Body of pancreas (tissue), 4 donors: ENCODE results near the gene PTPRN2.

ENCODE experiments used
- POLR2A ChIP-seq, 3 donors: fragments of 450-650 bp; IDR thresholded peaks; one replicate each; pipeline ENCODE4 v1.6.1; 2016; ENCODE audit warnings: antibody characterized with exemption in 3 of 3, mild to moderate bottlenecking in 2 of 3
- TF ChIP-seq, protein P1 (sequence below), 7 experiments: fragments of 450-650 bp in 4 of 7; fragments of 200-600 bp in 3 of 7; sonication (generic) in 3 of 7; IDR thresholded peaks; one replicate each; pipeline ENCODE4 v1.5.1; 2016 to 2019; ENCODE audit warnings: antibody characterized with exemption in 7 of 7

DNA sequence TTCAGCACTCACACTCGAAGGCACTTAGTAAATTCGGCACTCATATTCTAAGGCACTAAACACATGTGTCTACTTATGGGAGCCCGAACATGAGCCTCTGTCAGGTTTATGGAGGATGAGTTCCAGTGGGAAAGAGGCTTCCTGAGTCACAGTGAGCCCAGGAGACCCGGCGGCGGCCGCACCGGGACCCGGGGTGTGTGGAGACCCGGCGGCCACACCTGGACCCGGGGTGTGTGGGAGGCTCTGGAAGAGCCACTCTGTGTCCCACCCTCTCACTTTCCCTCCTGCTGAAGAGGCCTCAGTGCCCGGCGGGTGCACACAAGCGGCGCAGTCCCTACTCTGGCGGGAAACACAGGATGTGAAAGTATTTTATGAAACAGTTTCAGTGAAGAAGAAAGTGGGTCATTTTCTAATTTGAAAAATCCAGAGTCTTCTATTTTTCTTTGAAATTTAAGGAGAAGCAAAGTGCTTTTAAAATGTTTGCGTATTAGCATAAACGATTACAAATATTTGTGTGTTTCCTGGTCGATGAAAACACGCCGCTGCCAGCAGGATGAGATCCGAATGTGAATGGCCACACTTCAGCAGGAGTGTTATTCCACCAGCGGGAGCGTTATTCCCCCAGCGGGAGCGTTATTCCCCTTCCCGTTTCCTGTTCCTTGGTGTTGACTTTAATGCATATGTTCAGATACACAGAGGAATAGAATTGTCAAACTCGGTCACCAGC lies 625.7 kb downstream of the PTPRN2 start:
- TF ChIP-seq, protein P1, sequence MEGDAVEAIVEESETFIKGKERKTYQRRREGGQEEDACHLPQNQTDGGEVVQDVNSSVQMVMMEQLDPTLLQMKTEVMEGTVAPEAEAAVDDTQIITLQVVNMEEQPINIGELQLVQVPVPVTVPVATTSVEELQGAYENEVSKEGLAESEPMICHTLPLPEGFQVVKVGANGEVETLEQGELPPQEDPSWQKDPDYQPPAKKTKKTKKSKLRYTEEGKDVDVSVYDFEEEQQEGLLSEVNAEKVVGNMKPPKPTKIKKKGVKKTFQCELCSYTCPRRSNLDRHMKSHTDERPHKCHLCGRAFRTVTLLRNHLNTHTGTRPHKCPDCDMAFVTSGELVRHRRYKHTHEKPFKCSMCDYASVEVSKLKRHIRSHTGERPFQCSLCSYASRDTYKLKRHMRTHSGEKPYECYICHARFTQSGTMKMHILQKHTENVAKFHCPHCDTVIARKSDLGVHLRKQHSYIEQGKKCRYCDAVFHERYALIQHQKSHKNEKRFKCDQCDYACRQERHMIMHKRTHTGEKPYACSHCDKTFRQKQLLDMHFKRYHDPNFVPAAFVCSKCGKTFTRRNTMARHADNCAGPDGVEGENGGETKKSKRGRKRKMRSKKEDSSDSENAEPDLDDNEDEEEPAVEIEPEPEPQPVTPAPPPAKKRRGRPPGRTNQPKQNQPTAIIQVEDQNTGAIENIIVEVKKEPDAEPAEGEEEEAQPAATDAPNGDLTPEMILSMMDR (IDR thresholded peaks at IDR 0.05), result no peak
- no peak for TF ChIP-seq POLR2A (IDR thresholded peaks at IDR 0.05)
